GM12872 (cell line): ENCODE measurements around the gene ERF.

Source experiments
- CTCF ChIP-seq: IDR thresholded peaks from 3 replicates; pipeline ENCODE4 v1.5.1; 2011; ENCODE audit warnings: low read depth, mild to moderate bottlenecking, low read length, moderate library complexity; ENCODE audit not compliant: insufficient read depth

The ERF gene

GRCh38 chr19:42225718-42226292, 29.1 kb downstream of the ERF start:
- no peak for TF ChIP-seq CTCF

- no peak for TF ChIP-seq CTCF
These were observed 29.8 kb downstream of the ERF start for GRCh38 chr19:42224940-42225717.

- TF ChIP-seq CTCF, result no peak
These were observed 34.2 kb downstream of the ERF start for GRCh38 chr19:42220751-42221097.

GRCh38 chr19:42219812-42220750, 34.8 kb downstream of the ERF start, which contains the start of gene ZNF526:
Gene ZNF526 (plus strand): TSS chr19:42220312. CDS start chr19:42224404, 4,092 bp downstream.
- TF ChIP-seq CTCF, result no peak

- TF ChIP-seq CTCF, result no peak
These were observed 37.1 kb downstream of the ERF start, which contains the start of gene DEDD2 for GRCh38 chr19:42217520-42218437. Gene DEDD2 (minus strand): TSS chr19:42217677. CDS start chr19:42217007, 670 bp downstream.

- TF ChIP-seq CTCF, result no peak
These were observed 38.0 kb downstream of the ERF start for GRCh38 chr19:42216653-42217519.
